Measurements from ENCODE around the gene NECAB2.

Gene NECAB2

GRCh38 chr16:83952940-83953795 is 14.9 kb upstream of the NECAB2 start, which contains the start of gene OSGIN1:
Gene OSGIN1 (plus strand): TSS chr16:83953240. CDS start chr16:83957672, 4,432 bp downstream.
- DNase-seq, result peak; percentile 86

- DNase-seq, result no peak
Measured at GRCh38 chr16:83953796-83954576, 14.1 kb upstream of the NECAB2 start.

DNA sequence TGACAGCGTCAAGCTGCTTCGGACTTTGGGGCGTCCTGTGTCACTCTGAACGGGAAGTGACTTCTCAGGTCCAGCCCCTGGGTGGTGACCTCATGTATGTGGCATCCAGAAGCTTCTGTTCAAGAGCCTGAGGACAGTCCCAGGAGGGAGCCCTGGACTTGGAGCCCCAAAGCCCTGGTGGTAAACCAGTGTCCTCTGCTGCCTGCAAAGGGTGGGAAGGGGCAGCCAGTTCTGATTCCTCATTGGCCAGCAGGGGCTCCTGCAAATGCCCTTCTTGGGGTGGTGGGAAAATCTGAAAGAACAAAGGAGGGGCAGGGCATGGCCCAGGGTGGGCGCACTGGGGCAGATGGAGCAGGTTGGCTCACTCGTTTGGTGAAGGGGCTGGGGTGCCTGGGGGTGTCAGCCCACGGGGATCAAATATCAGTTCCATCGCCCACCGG is 13.4 kb upstream of the NECAB2 start:
- DNase-seq, result no peak

DNA sequence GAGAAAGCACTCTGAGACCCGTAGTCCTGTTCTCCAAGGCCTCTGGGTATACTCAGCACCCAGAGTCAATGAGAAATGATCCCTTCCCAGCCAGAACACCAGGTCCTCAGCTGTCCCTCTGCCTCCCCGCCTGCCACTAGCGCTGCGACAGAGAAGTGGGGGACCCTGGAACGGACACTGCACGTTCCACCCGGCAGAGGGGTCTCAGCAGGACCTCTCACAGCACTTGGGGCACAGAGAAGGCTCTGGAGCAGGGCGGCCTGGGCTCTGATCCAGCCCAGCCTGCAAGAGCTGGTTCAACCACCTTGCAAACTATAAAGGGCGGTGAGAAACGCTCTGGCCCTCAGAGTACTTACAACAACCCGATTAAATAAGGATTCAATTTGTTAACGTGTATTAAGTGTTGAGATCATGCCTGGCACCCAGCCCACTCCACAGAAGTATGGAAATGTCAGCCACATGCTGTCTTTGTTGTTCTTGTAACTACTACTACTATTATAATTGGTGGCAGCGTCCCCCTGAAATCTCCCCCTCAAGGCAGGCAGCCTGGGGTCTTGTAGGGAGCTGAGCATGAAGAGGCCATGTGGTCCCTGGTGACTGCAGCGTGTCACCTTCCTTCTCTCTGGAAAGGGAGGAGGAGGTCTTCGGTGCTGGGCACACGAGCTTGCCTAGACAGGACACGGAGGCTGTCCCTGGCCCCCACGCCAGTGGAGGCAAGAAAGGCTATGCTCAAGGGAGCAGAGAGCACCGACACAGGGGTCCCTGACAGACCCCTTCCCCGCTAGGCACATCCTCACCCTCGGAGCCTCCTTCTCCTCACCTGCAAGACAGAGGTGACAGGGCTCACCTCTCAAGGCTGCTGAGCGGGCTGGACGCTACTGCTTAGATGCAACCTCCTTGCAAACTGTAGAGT is 12.6 kb upstream of the NECAB2 start:
- no peak for DNase-seq

GRCh38 chr16:83956336-83957289 is 11.4 kb upstream of the NECAB2 start:
- peak; percentile 77 for DNase-seq

DNA sequence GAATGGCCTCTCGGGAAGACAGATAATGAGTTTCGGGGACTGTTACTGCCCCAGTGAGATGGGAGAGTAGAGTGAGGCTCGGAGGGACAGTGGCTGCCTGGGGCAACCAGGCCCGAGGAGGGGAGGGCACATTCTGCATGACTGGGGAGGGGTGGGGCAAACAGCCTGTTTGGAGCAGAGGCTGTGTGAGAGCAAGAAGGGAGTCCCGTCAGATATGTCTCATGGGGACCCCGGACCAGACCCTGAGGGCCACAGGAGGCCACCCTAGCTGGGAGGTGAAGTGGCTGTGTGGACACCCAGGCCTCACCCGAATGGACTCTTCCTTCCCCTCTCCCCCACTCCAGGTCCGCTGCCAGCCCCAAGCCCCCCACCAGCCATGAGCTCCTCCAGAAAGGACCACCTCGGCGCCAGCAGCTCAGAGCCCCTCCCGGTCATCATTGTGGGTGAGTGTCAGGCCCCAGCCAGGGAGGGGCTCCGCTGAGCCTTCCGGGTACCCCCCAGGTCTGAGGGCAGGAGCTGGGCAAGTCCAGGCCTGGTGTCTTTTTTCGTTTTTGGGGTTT is 10.7 kb upstream of the NECAB2 start:
- no peak for DNase-seq

DNA sequence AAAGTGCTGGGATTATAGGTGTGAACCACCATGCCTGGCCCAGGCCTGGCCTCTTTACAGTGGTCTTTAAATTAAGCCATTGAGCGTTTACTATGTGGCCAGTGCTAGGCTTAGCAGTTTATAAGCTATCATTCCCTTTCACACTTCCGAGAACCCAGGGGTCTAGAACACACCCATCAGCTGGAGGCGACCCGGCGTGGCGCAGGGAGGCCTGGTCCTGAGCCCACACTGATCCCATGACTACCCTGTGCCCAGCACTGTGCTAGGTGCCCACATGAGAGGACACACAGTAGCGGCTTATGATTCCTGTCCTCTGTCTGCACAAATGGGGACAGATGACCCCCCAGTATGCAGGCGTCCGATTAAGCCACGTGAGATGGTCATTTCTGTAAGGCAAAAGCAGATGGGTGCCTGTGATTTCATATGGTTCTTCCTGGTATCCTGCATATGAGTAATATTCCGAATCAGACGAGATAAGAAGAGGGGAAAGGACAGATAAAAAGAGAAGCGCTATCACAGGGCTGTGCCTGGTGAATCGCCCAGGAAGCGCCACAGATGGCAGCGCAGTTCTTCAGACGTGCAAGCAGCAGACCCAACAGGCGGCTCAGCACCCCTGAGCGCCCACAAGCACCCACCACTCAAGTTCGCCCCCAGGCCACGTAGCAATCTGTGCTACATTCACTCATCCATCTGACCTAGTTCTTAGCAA is 9.8 kb upstream of the NECAB2 start:
- DNase-seq, result no peak

DNA sequence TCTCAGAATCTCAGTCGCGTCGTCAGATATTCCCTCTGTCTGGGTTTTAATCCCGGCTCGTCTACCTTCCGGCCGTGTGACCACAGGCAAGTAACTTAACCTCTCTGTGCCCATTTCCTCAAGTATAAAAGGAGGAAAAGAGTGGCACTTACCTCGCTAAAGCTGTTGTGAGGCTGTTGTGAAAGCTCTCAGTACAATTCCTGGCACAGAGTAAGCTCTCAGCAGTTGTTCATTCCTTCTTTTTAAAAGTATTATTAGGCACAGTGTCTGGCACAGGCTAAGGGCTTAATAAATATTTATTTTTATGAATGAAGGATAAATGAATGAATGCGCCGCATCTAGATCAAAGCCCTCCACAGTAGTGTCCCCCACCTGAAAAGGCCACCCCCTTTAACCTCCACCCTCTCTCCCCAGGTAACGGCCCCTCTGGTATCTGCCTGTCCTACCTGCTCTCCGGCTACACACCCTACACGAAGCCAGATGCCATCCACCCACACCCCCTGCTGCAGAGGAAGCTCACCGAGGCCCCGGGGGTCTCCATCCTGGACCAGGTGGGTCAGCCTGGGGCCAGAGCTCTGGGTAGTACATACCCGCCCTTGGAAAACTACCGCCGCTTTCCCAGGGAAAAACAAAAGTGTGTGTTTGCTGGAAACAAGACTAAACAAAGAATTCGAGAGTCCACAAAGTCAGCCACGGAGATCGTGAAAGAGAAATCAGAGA is 9.0 kb upstream of the NECAB2 start:
- no peak for DNase-seq

DNA sequence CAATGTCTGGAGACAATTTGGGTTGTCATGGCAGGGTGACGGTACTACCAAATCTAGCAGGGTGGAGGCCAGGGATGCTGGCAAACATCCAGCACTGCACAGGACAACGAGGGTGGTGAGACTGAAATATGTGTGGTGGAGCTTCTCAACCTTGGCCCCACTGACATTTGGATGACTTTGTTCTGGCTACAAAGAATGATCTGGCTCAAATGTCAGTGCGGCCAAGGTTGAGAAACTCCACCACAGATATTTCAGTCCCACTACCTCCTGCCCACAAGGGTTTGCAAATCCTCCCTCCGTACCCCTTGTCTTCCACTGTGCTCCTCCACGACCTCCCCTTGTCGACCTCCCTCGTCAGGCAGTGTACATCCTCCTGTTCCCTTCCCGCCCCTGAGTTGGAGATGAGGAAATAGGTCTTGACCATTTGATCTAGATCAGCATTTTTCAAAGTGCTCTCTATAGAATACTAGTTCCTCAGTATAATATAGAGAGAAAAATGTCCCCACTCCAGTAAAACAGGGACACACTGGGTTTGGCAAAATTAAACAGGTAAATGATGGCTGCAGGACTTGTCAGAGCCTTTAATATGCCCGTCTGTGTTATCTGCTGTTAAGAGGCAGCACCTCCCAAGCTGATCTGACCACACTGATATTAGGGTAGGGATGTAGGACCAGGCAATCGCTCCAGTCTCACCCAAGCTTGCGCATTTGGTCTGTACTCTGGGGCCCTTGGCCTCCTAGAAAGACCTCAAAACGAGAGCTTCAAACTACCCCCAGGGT is 8.2 kb upstream of the NECAB2 start:
- no peak for DNase-seq

- no peak for DNase-seq
Measured at GRCh38 chr16:83960521-83961249, 7.4 kb upstream of the NECAB2 start.

- no peak for DNase-seq
Measured at GRCh38 chr16:83961591-83961990, 6.5 kb upstream of the NECAB2 start.

GRCh38 chr16:83963277-83964119 is 4.5 kb upstream of the NECAB2 start:
- no peak for DNase-seq

- DNase-seq, result no peak
Measured at GRCh38 chr16:83964684-83965443, 3.2 kb upstream of the NECAB2 start.

- no peak for DNase-seq
Measured at GRCh38 chr16:83965444-83966152, 2.4 kb upstream of the NECAB2 start.

DNA sequence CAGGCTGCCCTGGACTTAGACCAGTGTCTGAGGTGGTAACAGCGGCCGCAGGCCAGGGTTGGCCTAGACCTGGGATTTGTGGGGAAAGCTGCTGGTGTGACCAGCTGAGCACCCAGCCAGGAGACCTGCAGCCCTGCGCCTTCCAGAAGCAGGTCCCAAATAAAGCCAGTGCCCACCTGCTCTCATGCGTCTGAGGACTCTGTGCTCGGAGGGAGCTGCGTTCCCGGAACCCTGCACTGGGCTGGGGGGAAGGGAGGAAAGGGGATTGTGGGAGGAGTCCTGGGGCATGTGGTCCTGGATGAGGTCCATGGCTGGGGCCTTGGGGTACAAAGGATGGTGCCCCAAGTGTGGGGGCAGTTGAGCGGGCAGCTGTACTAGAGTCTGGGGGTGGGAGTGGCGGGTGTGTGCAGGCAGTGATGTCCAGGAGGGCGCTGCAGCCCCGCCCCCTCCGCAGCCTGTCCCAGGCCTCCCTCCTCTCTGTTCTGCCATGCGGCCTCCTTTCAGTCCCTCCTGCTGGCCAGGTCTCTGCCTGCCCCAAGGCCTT is 1.8 kb upstream of the NECAB2 start:
- no peak for DNase-seq

DNA sequence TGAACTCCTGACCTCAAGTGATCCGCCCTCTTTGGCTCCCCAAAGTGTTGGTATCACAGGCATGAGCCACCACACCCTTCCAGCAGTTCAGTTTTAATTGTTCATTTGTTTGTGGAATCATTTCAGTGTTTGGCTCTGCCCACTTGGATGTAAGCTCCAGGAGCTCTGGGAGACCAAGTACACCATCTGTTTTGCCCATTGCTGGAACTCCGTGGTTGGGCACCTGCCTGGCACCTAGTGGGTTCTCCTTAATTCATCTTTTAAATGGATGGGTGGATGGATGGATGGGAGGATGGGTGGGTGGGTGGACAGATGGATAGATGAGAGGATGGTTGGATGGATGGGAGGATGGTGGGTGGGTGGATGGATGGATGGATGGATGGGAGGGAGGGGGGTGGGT is 953 bp upstream of the NECAB2 start:
- DNase-seq, result no peak
